AG04450 (cell line): ENCODE results near the gene ZNHIT2. TPM values are rescaled to one million over a fixed set of nuclear protein-coding genes. Genes with fewer than 3 reads are reported as not detected.
"Not testable (repeated sequence)": the region's sequence is repeated elsewhere in the genome, so short reads cannot be mapped to it uniquely, and the experiment has no call there.

Source experiments
- CTCF ChIA-PET: fragments of 300-600, 350-600 bp; formaldehyde crosslinking; extraction: SDS; loops from one replicate; lab custom pipeline; 2022; ENCODE audit warnings: antibody characterized with exemption, inconsistent platforms; lab: Charles Lee
- POLR2A ChIA-PET: fragments of 350-600 bp; formaldehyde crosslinking; extraction: SDS; loops from one replicate; lab custom pipeline; 2021; ENCODE audit warnings: antibody characterized with exemption, inconsistent platforms; lab: Yijun Ruan, JAX
- DNase-seq: peaks from one replicate; pipeline ENCODE4 v3.0.0-alpha.2; 2011; ENCODE audit warnings: low read depth, low spot score
- H3K27ac ChIP-seq: one replicate; pipeline ENCODE4 v1.5.1; 2012; ENCODE audit warnings: low read depth, low read length, control low read depth
- H3K27me3 ChIP-seq: one replicate; pipeline ENCODE4 v1.6.0; 2012; ENCODE audit warnings: low read length; ENCODE audit not compliant: control insufficient read depth, insufficient read depth
- H3K4me3 ChIP-seq: 2 replicates; pipeline ENCODE4 v1.5.1; 2011; ENCODE audit warnings: mild to moderate bottlenecking, low read depth, low read length, control low read depth
- H3K9me3 ChIP-seq: 2 replicates; pipeline ENCODE4 v1.5.1; 2012; ENCODE audit warnings: low read length; ENCODE audit not compliant: control insufficient read depth, insufficient read depth
- polyA plus RNA-seq: library from polyadenylated mRNA; depleted of rRNA; stranded (reverse); fragments of >200 nt; gene quantifications from 2 replicates; pipeline ENCODE4 v1.2.3, GENCODE V29; 2011
- TF ChIP-seq, protein P1 (sequence below): IDR thresholded peaks from 2 replicates; pipeline ENCODE4 v1.5.1; 2011; ENCODE audit warnings: low read depth, low read length, control low read depth, inconsistent platforms

The ZNHIT2 gene
- polyA plus RNA-seq, 1 experiment = 3.1 TPM

DNA sequence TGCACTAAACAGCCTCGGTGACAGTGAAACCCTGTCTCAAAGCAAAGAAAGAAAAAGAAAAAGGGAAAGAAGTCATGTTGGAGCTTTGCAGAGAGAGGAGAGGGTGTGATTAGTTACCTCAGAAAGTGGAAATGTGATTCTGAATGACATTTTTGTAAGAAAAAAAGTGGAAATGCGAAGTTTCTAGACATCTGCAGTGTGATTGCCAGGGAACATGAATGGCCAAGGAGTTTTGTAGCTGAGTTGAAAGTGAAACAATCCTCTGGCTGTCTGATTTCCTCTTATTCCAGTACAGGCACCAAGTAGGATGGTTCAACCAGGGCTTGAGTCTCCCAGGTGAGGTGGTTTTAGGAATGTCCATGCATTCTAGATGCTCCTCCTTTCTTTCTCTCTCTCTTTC is 34.6 kb upstream of the ZNHIT2 start:
- POLR2A ChIA-PET = no interaction called here
- TF ChIP-seq, protein P1, sequence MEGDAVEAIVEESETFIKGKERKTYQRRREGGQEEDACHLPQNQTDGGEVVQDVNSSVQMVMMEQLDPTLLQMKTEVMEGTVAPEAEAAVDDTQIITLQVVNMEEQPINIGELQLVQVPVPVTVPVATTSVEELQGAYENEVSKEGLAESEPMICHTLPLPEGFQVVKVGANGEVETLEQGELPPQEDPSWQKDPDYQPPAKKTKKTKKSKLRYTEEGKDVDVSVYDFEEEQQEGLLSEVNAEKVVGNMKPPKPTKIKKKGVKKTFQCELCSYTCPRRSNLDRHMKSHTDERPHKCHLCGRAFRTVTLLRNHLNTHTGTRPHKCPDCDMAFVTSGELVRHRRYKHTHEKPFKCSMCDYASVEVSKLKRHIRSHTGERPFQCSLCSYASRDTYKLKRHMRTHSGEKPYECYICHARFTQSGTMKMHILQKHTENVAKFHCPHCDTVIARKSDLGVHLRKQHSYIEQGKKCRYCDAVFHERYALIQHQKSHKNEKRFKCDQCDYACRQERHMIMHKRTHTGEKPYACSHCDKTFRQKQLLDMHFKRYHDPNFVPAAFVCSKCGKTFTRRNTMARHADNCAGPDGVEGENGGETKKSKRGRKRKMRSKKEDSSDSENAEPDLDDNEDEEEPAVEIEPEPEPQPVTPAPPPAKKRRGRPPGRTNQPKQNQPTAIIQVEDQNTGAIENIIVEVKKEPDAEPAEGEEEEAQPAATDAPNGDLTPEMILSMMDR = no peak
- CTCF ChIA-PET = interaction anchor here (0.6 to 1.7 kb wide), 2 partner anchors 12 to 73 kb away, joined by 3 to 5 read pairs; no protein-coding TSS in a partner anchor
- Histone ChIP-seq H3K27ac (no peak overlapping the region), H3K4me3 (no peak overlapping the region), H3K27me3 (no peaks in the 10 kb centered on the region), H3K9me3 (0 out of 2 replicates have a peak, but pooled peaks cover 2% of the 10 kb centered on the region)
- DNase-seq = no peak

- TF ChIP-seq, protein P1 = no peak
- no peak for DNase-seq
- Histone ChIP-seq H3K27ac (no peak overlapping the region), H3K4me3 (no peak overlapping the region), H3K27me3 (peaks cover 5% of the 10 kb centered on the region), H3K9me3 (peaks cover 2% of the 10 kb centered on the region; the same call in 1 of the 2 replicates)
- CTCF ChIA-PET = interaction anchor here (1.7 kb wide), 1 partner anchor 12 kb away, joined by 5 read pairs; no protein-coding TSS in a partner anchor
- POLR2A ChIA-PET = no interaction called here
Observed at GRCh38 chr11:65151331-65151899, 33.9 kb upstream of the ZNHIT2 start.

DNA sequence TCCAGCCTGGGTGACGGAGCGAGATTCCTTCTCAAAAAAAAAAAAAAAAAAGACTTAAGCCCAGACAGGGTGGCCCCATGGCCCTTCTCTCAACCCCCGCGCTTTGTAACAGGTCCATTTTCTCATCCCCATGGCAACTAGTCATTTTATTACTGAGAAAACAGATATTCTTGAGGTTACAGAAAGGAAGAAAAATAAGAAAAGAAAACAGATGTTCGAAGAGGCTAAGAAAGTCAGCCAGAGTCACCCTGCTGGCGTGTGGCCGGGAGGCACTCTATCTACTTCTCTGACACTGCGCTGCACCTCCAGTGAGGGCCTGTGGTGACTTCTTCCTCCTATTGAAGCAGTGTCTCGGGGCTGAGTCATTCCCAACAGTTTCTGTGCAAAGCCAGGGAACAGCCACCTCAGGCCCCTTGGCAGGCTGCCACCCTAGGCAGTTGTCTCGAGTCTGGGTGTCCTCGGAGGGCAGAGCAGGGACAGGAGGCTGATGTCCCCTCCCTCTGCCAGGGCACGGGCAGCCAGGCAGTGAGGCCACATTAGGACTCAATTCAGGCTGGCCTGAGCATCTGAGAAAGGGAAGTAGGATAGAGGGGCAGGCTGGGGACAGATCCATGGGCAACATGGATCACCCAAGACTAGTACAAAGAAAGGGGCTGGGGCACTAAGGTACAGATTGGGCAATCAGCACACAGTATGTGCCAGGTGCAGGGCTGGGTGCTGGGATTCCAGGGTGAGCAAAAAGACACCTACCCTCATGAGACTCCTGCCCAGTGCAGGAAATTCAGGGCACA is 33.2 kb upstream of the ZNHIT2 start:
- no peak for DNase-seq
- CTCF ChIA-PET = interaction anchor here (0.7 to 1.7 kb wide), 2 partner anchors 11 to 13 kb away, joined by 4 to 5 read pairs; no protein-coding TSS in a partner anchor
- Histone ChIP-seq H3K27ac (peak overlapping the region; percentile 21), H3K4me3 (no peak overlapping the region), H3K9me3 (peaks cover 2% of the 10 kb centered on the region; the same call in 1 of the 2 replicates), H3K27me3 (peaks cover 7% of the 10 kb centered on the region)
- TF ChIP-seq, protein P1 = no peak
- POLR2A ChIA-PET = interaction anchor here (0.7 kb wide), 1 partner anchor 37 kb away, joined by 3 read pairs; no protein-coding TSS in a partner anchor

DNA sequence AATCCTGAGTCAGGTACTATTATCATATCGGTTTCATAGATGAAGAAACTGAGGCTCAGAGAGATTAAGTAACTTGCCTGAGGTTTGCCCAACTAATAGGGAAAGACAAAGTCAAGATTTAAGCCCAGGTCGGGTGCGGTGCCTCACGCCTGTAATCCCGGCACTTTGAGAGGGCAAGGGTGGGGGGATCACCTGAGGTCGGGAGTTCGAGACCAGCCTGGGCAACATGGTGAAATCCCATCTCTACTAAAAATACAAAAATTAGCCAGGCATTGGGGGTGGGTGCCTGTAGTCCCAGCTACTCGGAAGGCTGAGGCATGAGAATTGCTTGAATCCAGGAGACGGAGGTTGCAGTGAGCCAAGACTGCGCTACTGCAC is 32.6 kb upstream of the ZNHIT2 start:
- H3K4me3 ChIP-seq = not testable (repeated sequence)
- POLR2A ChIA-PET = interaction anchor here (0.7 kb wide), 1 partner anchor 37 kb away, joined by 3 read pairs; no protein-coding TSS in a partner anchor

DNA sequence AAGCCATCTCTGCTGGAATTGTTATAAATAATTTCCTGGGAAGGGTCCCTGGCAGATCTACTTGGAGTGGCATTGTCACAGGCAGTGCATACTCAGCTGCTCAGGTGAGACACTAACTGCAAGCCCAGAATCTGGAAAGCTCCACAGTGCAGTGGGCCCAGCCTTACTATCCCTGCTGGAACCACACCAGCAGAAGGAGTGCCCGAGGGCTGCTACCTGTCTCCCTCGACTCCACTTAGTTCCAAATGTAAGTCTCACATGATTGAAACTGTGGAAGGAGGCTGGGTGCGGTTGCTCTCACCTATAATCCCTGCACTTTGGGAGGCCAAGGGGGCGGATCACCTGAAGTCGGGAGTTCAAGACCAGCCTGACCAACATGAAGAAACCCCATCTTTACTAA is 31.2 kb upstream of the ZNHIT2 start:
- Histone ChIP-seq H3K27ac (no peak overlapping the region), H3K27me3 (peaks cover 8% of the 10 kb centered on the region), H3K9me3 (peaks cover 2% of the 10 kb centered on the region; the same call in 1 of the 2 replicates), H3K4me3 (no peak overlapping the region)
- TF ChIP-seq, protein P1 = no peak
- DNase-seq = no peak
- ChIA-PET CTCF (no interaction called here), POLR2A (interaction anchor here (0.6 kb wide), 1 partner anchor 31 kb away, joined by 3 read pairs; no protein-coding TSS in a partner anchor)

More for the DNA sequence above, 32.6 kb upstream of the ZNHIT2 start:
- H3K27me3 ChIP-seq, H3K9me3 ChIP-seq, DNase-seq: not testable (repeated sequence)
- CTCF ChIA-PET = interaction anchor here (0.7 kb wide), 1 partner anchor 12 kb away, joined by 4 read pairs; no protein-coding TSS in a partner anchor
- peak overlapping the region; percentile 21 for H3K27ac ChIP-seq
